SJSA1 (cell line): ENCODE results near the gene RMC1. TPM values are rescaled to one million over a fixed set of nuclear protein-coding genes. Genes with fewer than 3 reads are reported as not detected.

Source experiments
- DNase-seq, 2 experiments: peaks; one replicate each; pipeline ENCODE4 v3.0.0-alpha.2; 2015 to 2020; ENCODE audit warnings: low spot score in 2 of 2, low read depth in 1 of 2
- H3K27ac ChIP-seq: fragments of 250-450 bp; sonication (Bioruptor Pico); 2 replicates; pipeline ENCODE4 v1.5.1; 2020; ENCODE audit warnings: mild to moderate bottlenecking, moderate library complexity
- H3K27me3 ChIP-seq: fragments of 250-450 bp; sonication (Bioruptor Pico); replicated peaks from 2 replicates; pipeline ENCODE4 v1.5.1; 2020; ENCODE audit warnings: mild to moderate bottlenecking, moderate library complexity
- H3K36me3 ChIP-seq: fragments of 250-450 bp; sonication (Bioruptor Pico); 2 replicates; pipeline ENCODE4 v1.5.1; 2020; ENCODE audit warnings: mild to moderate bottlenecking
- H3K4me1 ChIP-seq: fragments of 250-450 bp; sonication (Bioruptor Pico); replicated peaks from 2 replicates; pipeline ENCODE4 v1.6.1; 2021; ENCODE audit warnings: mild to moderate bottlenecking
- H3K4me3 ChIP-seq: fragments of 250-450 bp; sonication (Bioruptor Pico); 2 replicates; pipeline ENCODE4 v1.5.1; 2020; ENCODE audit warnings: mild to moderate bottlenecking
- H3K9me3 ChIP-seq: fragments of 250-450 bp; sonication (Bioruptor Pico); replicated peaks from 2 replicates; pipeline ENCODE4 v1.5.1; 2020; ENCODE audit warnings: mild to moderate bottlenecking
- total RNA-seq: library from RNA; depleted of rRNA; stranded (reverse); fragments of >200 nt; shearing (Covaris generic); gene quantifications from 2 replicates; pipeline ENCODE4 v1.2.3, GENCODE V29; 2014; rRNA removed

Gene RMC1
- 22.6 and 27.9 TPM in 2 replicates for total RNA-seq

DNA sequence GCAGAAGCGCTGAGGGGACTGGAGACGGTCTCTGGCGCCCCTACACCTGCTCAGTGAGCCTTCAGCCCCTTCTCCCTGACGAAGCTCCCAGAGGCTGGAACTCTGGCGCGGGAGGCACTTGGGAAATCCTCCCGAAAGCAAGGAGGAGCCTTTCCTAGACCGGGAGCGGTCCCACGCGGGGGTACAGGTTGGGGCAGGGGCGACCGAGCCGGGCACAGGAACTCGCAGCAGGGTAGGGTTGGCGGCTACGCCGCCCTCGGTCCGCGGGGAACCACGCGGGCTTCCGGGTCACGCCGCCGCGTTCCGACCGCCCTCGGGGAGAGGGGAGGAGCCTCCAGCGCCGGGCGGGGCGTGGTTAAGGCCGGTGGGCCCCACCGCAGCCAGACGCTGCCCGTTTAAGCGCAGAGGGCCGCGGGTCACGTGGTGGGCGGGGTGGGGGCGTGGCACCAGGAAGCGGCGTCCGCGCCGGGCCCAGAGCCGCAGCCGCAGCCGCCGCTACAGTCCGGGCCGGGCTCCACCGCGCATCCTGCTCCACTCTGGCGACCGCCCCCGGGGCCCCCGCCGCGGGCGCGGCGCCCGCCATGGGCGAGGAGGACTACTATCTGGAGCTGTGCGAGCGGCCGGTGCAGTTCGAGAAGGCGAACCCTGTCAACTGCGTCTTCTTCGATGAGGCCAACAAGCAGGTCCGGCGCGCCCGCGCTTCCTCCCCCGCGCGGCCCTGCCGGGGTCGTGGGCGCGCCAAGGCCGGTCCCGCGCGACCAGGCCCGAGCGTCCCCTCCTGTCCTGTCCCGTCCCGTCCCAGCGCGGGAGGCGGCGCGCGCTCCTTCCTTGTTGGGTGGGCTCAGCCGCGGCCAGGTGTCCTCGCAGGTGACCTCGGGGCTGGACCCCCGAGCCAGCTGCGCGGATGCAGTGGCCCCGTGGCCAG, at the start of gene RMC1:
Gene RMC1, plus strand, starts transcription at position 474 of the 925 bp plus-strand sequence. Its CDS starts 108 bp downstream, at position 582.
- DNase-seq = peak; percentile 94 to 95

DNA sequence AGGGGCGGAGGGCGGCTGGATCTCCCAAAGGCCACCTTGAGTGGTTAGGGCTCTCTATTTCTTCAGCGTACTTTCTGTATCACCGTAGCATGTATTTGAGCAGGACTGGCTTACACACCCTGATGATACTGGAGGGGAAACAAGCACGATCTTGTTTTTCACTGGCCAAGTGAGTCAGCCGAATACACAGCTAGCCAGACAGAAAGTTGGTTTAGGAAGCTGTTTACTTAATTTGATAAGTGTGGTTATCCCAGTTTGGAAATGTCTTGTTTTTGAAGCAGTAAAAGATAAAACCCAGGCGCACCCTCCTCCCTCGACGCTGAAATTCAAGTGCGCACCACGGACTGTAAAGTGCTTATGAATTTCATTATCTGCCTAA, 49.6 kb upstream of the RMC1 start:
- Histone ChIP-seq H3K27ac (peak overlapping the region; percentile 96), H3K9me3 (no peaks in the 10 kb centered on the region), H3K36me3 (peaks cover 17% of the 10 kb centered on the region), H3K4me1 (peaks cover 14% of the 10 kb centered on the region), H3K4me3 (peak overlapping the region; percentile 79), H3K27me3 (no peaks in the 10 kb centered on the region)
- DNase-seq = peak in 1 of 2 experiments; percentile 33

More for the DNA sequence above, at the start of gene RMC1:
- Histone ChIP-seq H3K4me1 (peaks cover 11% of the 10 kb centered on the region), H3K36me3 (peaks cover 19% of the 10 kb centered on the region), H3K27me3 (no peaks in the 10 kb centered on the region), H3K27ac (peak within 1 kb of the TSS; percentile 54), H3K4me3 (peak within 1 kb of the TSS; percentile 85), H3K9me3 (no peaks in the 10 kb centered on the region)

DNA sequence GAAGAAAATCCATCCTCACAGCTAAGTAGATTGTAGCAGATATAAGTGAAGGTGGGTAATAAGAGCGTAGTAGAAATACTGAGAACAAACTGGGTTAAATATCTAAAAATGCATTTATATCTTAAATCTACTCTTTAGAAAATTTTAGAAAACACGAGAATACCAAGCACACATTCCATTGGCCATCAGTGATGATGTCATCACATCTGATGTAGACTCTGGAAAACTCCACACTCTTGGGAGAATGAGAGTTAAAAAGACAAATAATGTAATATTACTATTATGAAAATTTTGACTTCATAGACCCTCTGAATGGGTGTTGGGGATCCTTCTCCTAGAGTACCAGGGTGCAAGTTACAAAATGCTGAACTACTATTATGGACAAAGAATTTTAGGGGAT, 46.5 kb upstream of the RMC1 start:
- H3K27ac ChIP-seq = no peak overlapping the region
- H3K4me3 ChIP-seq = no peak overlapping the region
- DNase-seq = no peak
- no peaks in the 10 kb centered on the region for H3K9me3 ChIP-seq
- peaks cover 43% of the 10 kb centered on the region for H3K36me3 ChIP-seq
- H3K27me3 ChIP-seq = no peaks in the 10 kb centered on the region
- H3K4me1 ChIP-seq = peaks cover 14% of the 10 kb centered on the region

DNA sequence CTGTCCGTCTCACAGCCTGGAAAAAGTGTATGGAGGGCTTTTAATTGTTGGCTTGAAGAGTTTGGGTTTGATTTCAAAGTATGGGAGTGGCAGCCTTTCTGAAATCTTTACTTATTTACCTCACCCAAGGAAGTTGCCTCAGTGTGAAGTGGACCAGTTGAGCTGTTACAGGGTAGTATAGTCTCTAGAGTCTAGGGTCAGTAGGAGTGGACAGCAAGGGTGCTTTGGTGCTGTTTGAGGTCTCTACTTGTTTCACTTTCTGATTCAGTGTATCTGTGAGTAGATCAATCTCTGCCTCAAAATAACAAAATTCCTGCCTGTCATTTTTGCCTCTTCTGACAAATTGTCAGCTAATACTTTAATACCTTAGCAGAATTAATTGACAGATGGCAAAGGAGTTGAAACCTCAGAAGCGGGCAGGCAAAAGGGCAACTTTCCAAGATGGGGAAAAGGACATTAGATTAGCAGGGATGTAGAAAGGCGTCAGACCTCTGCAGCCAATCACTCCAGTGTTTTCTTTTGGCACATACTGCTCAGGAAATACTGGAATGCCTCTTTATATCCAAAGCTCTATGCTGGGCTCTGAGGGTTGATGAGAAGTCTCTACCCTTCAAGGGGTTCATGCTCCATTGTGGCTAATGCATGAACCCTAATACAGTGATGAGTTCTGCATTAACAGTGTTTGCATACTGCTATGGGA, 44.3 kb upstream of the RMC1 start:
- no peaks in the 10 kb centered on the region for H3K27me3 ChIP-seq
- no peak for DNase-seq

DNA sequence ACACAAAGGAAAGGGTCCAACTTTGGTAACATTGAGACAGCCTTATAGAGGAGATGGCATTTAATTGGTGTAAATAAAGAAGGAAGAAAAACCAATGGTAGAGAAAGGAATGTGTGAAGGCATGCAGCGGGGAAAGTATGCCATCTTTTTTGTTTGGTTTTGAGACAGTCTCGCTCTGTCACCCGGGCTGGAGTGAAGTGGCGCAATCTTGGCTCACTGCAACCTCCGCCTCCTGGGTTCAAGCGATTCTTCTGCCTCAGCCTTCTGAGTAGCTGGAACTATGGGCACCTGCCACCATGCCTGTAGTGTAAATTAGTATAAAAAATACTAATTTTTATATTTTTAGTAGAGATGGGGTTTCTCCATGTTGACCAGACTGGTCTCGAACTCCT, 43.8 kb upstream of the RMC1 start:
- Histone ChIP-seq H3K9me3 (0 out of 2 replicates have a peak, but pooled peaks cover 3% of the 10 kb centered on the region), H3K4me3 (no peak overlapping the region), H3K36me3 (peaks cover 63% of the 10 kb centered on the region), H3K27ac (no peak overlapping the region), H3K27me3 (no peaks in the 10 kb centered on the region), H3K4me1 (0 out of 2 replicates have a peak, but pooled peaks cover 3% of the 10 kb centered on the region)
- no peak for DNase-seq

More for the DNA sequence above, 44.3 kb upstream of the RMC1 start:
- Histone ChIP-seq H3K4me1 (peaks cover 7% of the 10 kb centered on the region), H3K9me3 (0 out of 2 replicates have a peak, but pooled peaks cover 3% of the 10 kb centered on the region), H3K36me3 (peaks cover 58% of the 10 kb centered on the region), H3K4me3 (no peak overlapping the region), H3K27ac (no peak overlapping the region)

DNA sequence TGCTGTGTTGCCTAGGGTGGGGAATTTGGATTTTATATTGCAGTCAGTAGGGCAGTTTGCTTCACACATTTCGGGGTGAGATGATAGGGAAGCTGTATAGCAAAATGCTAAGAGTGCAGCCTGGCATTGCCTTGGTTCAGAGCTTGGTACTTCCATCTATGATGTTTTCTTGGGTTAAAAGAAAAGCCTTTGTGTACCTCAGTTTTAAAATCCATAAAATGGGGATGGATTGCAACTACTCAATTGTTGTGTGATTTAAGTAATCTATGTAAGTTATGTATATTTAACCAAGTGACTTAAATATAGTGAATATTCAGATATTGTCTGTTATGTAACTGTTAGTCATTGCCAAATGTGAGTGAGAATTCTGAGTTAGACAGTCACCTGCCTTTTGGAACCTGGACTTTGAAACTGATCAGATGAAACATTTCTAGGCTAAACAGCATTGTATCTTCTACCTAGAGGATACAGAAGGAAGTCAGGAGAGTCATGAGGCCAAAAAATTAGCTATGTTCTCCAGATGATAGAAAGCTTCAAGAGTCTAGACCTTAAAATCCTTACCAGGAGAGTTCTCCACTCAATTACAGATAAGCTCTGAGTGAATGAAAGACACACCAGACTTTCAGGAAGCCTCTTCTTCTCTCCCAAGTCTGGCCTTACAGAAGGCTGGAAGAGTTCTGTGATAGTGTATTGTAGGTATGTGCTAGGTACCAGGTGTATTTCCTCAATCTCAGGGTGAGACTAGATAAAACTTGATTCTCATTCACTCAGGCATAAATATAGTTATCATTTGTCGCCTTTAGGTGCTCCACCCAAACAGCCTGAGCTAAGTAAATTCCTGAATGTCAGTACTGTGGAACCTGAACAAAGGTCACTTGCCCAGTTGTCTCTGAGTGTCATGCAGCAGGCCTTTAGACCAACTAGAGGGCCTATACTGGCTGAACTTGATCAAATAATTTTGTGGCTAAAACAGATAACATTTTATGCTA, 42.7 kb upstream of the RMC1 start:
- peaks cover 70% of the 10 kb centered on the region for H3K36me3 ChIP-seq
- no peak overlapping the region for H3K27ac ChIP-seq
- DNase-seq = no peak
- H3K9me3 ChIP-seq = 0 out of 2 replicates have a peak, but pooled peaks cover 3% of the 10 kb centered on the region
- no peak overlapping the region for H3K4me3 ChIP-seq
- H3K27me3 ChIP-seq = no peaks in the 10 kb centered on the region
- H3K4me1 ChIP-seq = no peaks in the 10 kb centered on the region

- H3K36me3 ChIP-seq = peaks cover 80% of the 10 kb centered on the region
- DNase-seq = no peak
These were observed 40.4 kb upstream of the RMC1 start for GRCh38 chr18:23462876-23463275.

DNA sequence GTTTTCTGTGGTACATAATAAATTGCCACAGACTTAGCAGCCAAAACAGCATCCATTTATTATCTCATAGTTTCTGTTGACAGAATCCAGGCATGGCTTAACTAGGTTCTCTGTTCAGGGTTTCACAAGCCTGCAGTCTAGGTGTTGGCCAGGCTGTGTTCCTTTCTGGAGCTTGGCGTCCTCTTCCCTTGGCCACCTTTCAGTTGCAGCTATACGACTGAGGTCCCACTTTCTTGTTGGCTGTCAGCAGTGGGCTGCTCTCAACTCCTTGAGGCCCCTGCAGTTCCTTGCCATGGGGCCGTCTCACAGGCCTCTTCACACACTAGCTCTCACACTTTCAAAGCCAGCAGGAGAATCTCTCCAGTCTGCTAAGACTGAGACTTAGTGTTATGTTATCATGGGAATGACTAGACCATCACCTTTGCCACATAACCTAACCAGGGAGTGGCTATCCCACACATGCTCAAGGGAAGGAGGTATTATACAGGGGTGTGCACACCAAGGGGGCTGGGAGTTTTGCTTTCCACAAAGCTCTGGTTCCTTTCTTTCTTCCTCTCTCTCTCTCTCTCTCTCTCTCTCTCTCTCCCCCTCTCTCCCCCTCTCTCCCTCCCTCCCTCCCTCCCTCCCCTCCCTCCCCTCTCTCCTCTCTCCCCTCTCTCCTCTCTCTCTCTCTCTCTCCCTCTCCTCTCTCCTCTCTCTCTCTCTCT, 34.4 kb upstream of the RMC1 start:
- H3K9me3 ChIP-seq = 0 out of 2 replicates have a peak, but pooled peaks cover under 1% of the 10 kb centered on the region
- H3K36me3 ChIP-seq = peaks cover 89% of the 10 kb centered on the region
- no peaks in the 10 kb centered on the region for H3K27me3 ChIP-seq
- H3K4me1 ChIP-seq = no peaks in the 10 kb centered on the region
- H3K27ac ChIP-seq = no peak overlapping the region
- no peak for DNase-seq
- no peak overlapping the region for H3K4me3 ChIP-seq

More at GRCh38 chr18:23462876-23463275, 40.4 kb upstream of the RMC1 start:
- Histone ChIP-seq H3K27ac (no peak overlapping the region), H3K4me1 (no peaks in the 10 kb centered on the region), H3K4me3 (no peak overlapping the region), H3K9me3 (0 out of 2 replicates have a peak, but pooled peaks cover 3% of the 10 kb centered on the region), H3K27me3 (no peaks in the 10 kb centered on the region)

DNA sequence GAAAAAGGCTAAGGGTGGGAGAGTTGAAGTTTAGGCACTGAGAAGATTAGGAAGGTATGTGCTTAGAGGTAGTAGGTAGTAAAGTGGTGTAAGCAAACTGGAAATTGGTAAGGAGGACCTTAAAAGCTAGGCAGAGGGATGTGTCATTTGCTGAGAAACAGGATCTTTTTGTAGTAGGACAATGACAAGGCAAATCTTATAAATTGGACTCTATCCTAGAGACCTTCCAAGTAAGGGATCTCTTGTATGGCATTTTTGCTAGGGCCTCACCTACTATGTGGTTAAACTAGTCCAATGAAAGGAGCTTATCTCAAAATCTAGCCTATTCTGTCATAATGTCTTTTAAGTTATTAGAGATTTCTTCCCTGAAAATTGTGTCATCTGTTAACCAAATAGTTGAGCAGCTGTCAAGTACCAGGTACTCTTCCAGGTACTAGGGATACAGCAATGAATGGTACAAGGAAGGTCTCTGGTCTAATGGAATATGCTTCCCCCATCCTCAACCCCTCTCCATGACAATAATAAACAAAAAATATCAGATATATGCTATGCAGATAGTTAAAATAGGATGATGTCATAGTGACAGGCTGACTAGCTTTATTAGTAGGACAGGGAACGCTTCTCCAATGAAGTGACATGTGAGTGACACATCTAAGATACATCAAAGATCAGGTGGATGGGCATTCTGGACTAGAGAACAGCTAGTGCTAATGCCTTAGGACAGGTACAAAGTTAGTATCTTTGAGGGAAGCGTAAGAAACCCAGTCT, 32.5 kb upstream of the RMC1 start:
- Histone ChIP-seq H3K4me1 (no peaks in the 10 kb centered on the region), H3K9me3 (no peaks in the 10 kb centered on the region), H3K4me3 (no peak overlapping the region), H3K27me3 (no peaks in the 10 kb centered on the region), H3K36me3 (peaks cover 90% of the 10 kb centered on the region), H3K27ac (no peak overlapping the region)
- DNase-seq = no peak

DNA sequence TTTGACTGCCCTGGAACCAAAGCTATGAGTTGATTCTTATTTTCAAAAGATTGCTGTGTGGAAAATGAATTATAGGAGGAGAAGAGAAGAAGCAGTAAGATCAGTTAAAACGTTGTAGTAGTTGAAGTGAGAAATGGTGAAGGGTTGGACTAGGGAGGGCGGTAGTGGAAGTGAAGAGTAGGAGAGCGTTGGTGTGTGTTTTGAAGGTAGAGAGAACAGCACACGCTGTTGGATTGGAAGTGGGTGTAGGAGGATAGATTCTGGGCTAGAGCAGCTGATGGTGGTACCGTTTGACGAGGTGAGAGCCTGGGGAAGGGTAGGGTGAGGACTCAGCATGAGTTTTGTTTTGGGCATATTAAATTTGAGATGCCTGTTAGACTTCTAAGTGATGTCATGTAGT, 31.8 kb upstream of the RMC1 start:
- DNase-seq = no peak
- no peaks in the 10 kb centered on the region for H3K9me3 ChIP-seq
- no peaks in the 10 kb centered on the region for H3K27me3 ChIP-seq
- no peaks in the 10 kb centered on the region for H3K4me1 ChIP-seq
- H3K36me3 ChIP-seq = peaks cover 90% of the 10 kb centered on the region
- no peak overlapping the region for H3K27ac ChIP-seq
- H3K4me3 ChIP-seq = no peak overlapping the region

DNA sequence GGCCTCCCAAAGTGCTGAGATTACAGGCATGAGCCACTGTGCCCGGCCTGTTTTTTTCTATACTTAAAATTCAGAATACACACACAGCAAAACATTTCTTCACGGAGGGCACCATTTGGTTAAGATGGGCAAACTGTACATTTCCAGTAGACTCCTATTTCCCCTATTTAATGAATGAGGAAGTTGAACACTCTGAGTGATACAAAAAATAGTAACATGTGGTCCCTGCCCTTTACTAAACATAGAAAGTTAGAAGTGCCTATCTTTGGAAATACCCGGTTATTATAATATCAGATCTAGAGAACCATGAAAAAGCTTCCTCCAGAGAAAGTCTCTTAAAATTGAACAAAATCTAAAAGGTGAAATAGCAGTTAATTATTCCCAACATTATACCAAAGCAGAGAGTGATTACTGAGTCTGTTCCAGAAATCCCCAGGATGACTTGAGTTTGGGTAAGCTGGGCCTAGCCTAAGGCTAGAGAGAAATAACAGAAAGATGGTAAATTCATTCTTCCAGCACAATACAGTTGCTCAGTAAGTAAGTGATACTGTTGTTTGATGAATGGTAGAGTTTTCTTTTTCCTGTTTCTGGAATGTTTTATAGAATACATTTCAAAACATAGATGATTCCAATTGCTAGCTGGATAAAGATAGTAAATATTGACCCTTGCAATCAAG, 23.3 kb upstream of the RMC1 start:
- Histone ChIP-seq H3K4me1 (no peaks in the 10 kb centered on the region), H3K9me3 (no peaks in the 10 kb centered on the region), H3K36me3 (peaks cover 71% of the 10 kb centered on the region), H3K27me3 (no peaks in the 10 kb centered on the region; the same call in 1 of the 2 replicates), H3K4me3 (no peak overlapping the region), H3K27ac (no peak overlapping the region)
- DNase-seq = no peak
